IMR-90 (cell line): Measurements from ENCODE around the gene PHACTR3. TPM values are rescaled to one million over a fixed set of nuclear protein-coding genes. Genes with fewer than 3 reads are reported as not detected.

ENCODE experiments used
- ATAC-seq: fragments of 200-7000 bp; cut with Tn5 transposase; 2 replicates; pipeline ENCODE4 v1.9.1; 2020; ENCODE audit warnings: low read depth, mild to moderate bottlenecking, moderate library complexity
- BruUV-seq: library from RNA; stranded (reverse); fragments of 400-500 nt; replicated peaks from 2 replicates; lab custom pipeline; 2021; lab: Mats Ljungman, UMichigan
- CTCF ChIA-PET: fragments of 300-600 bp; formaldehyde crosslinking; extraction: SDS; loops from one replicate; lab custom pipeline; 2021; ENCODE audit warnings: antibody characterized with exemption; lab: Yijun Ruan, JAX
- POLR2A ChIA-PET: fragments of 300-600 bp; sonication (Branson Sonifier 250); formaldehyde crosslinking; loops from one replicate; lab custom pipeline; 2022; ENCODE audit warnings: antibody characterized with exemption; ENCODE audit not compliant: unreplicated experiment; lab: Charles Lee
- DNase-seq: peaks from one replicate; pipeline ENCODE4 v3.0.0; 2013
- H2AFZ ChIP-seq: replicated peaks from 2 replicates; pipeline ENCODE3; 2013; ENCODE audit warnings: low read length, mild to moderate bottlenecking; ENCODE audit not compliant: poor library complexity
- H2AK5ac ChIP-seq: 2 replicates; pipeline ENCODE4 v1.6.1; 2013; ENCODE audit warnings: low read depth, low read length, inconsistent platforms
- H2AK9ac ChIP-seq: replicated peaks from 2 replicates; pipeline ENCODE3; 2013; ENCODE audit warnings: mild to moderate bottlenecking, low read depth, low read length, moderate library complexity; ENCODE audit not compliant: poor library complexity
- H2BK120ac ChIP-seq: 2 replicates; pipeline ENCODE4 v1.6.1; 2013; ENCODE audit warnings: low read depth, low read length, inconsistent platforms
- H2BK15ac ChIP-seq: 3 replicates; pipeline ENCODE4 v1.6.1; 2013; ENCODE audit warnings: low read depth, low read length, inconsistent platforms
- H2BK20ac ChIP-seq: 2 replicates; pipeline ENCODE4 v1.6.1; 2013; ENCODE audit warnings: low read depth, mild to moderate bottlenecking, inconsistent platforms, low read length, moderate library complexity
- H2BK5ac ChIP-seq: 2 replicates; pipeline ENCODE4 v1.6.1; 2013; ENCODE audit warnings: mild to moderate bottlenecking, low read depth, low read length, inconsistent platforms; ENCODE audit not compliant: poor library complexity, severe bottlenecking
- H3K14ac ChIP-seq: replicated peaks from 2 replicates; pipeline ENCODE4 v1.6.1; 2013; ENCODE audit warnings: low read depth, low read length, inconsistent platforms
- H3K18ac ChIP-seq: 2 replicates; pipeline ENCODE4 v1.6.1; 2013; ENCODE audit warnings: low read depth, low read length, control low read depth
- H3K23ac ChIP-seq: 2 replicates; pipeline ENCODE4 v1.6.1; 2013; ENCODE audit warnings: low read depth, low read length, inconsistent platforms
- H3K27ac ChIP-seq: 2 replicates; pipeline ENCODE4 v1.5.1; 2013; ENCODE audit warnings: mild to moderate bottlenecking, control low read depth, low read length; ENCODE audit not compliant: insufficient read depth
- H3K27me3 ChIP-seq: 2 replicates; pipeline ENCODE4 v1.6.1; 2013; ENCODE audit warnings: low read length; ENCODE audit not compliant: control insufficient read depth, insufficient read depth
- H3K36me3 ChIP-seq: 2 replicates; pipeline ENCODE4 v1.6.1; 2013; ENCODE audit warnings: low read length, mixed read lengths; ENCODE audit not compliant: control insufficient read depth, insufficient read depth
- H3K4ac ChIP-seq: 2 replicates; pipeline ENCODE4 v1.6.1; 2013; ENCODE audit warnings: low read depth, low read length, inconsistent platforms
- H3K4me1 ChIP-seq: 2 replicates; pipeline ENCODE4 v1.6.1; 2013; ENCODE audit warnings: low read length, mixed read lengths; ENCODE audit not compliant: control insufficient read depth, insufficient read depth
- H3K4me2 ChIP-seq: 2 replicates; pipeline ENCODE4 v1.6.1; 2013; ENCODE audit warnings: low read depth, mild to moderate bottlenecking, control low read depth, low read length, moderate library complexity
- H3K4me3 ChIP-seq: 2 replicates; pipeline ENCODE4 v1.5.1; 2013; ENCODE audit warnings: low read depth, mild to moderate bottlenecking, control low read depth, low read length, moderate library complexity; ENCODE audit not compliant: insufficient read depth
- H3K56ac ChIP-seq: 2 replicates; pipeline ENCODE4 v1.6.1; 2013; ENCODE audit warnings: low read length, inconsistent platforms; ENCODE audit not compliant: insufficient read depth; ENCODE audit errors: extremely low read depth
- H3K79me1 ChIP-seq, 2 experiments: 2 replicates each; pipeline ENCODE4 v1.6.1; 2013; ENCODE audit warnings: low read length in 2 of 2, inconsistent platforms in 1 of 2, low read depth in 1 of 2
- H3K9ac ChIP-seq: 2 replicates; pipeline ENCODE4 v1.6.1; 2013; ENCODE audit warnings: low read depth, low read length, control low read depth
- H3K9me1 ChIP-seq: 2 replicates; pipeline ENCODE4 v1.6.1; 2013; ENCODE audit warnings: low read length, inconsistent platforms; ENCODE audit not compliant: insufficient read depth
- H3K9me3 ChIP-seq: 2 replicates; pipeline ENCODE4 v1.6.1; 2013; ENCODE audit warnings: low read length; ENCODE audit not compliant: control insufficient read depth, insufficient read depth
- H4K20me1 ChIP-seq: 2 replicates; pipeline ENCODE4 v1.6.1; 2013; ENCODE audit warnings: low read length, inconsistent platforms; ENCODE audit not compliant: insufficient read depth
- H4K5ac ChIP-seq: 2 replicates; pipeline ENCODE4 v1.6.1; 2013; ENCODE audit warnings: mild to moderate bottlenecking, low read depth, low read length, control low read depth
- H4K8ac ChIP-seq, 2 experiments: 2 replicates each; pipeline ENCODE4 v1.6.1; 2013; ENCODE audit warnings: low read depth in 2 of 2, low read length in 2 of 2, control low read depth in 1 of 2, inconsistent platforms in 1 of 2
- H4K91ac ChIP-seq: 2 replicates; pipeline ENCODE4 v1.6.1; 2013; ENCODE audit warnings: low read depth, low read length, inconsistent platforms; ENCODE audit not compliant: insufficient read depth
- BHLHE40 ChIP-seq: fragments of 150-350 bp; IDR thresholded peaks from 2 replicates; pipeline ENCODE4 v1.6.1; 2016; ENCODE audit warnings: mild to moderate bottlenecking, low read depth, low read length
- CEBPB ChIP-seq: IDR thresholded peaks from 2 replicates; pipeline ENCODE4 v1.6.1; 2012; ENCODE audit warnings: low read depth, low read length, improper control_type of control experiment
- CHD1 ChIP-seq: IDR thresholded peaks from 2 replicates; pipeline ENCODE4 v1.6.1; 2012; ENCODE audit warnings: low read depth, low read length, improper control_type of control experiment
- CTCF ChIP-seq: conservative IDR thresholded peaks from 2 replicates; pipeline ENCODE4 v1.5.1; 2012; ENCODE audit warnings: mild to moderate bottlenecking, low read depth, low read length, improper control_type of control experiment
- ELK1 ChIP-seq: fragments of 150-350 bp; IDR thresholded peaks from 2 replicates; pipeline ENCODE4 v1.6.1; 2016; ENCODE audit warnings: low read depth, mild to moderate bottlenecking, low read length, moderate library complexity, borderline replicate concordance
- FOS ChIP-seq: fragments of 150-350 bp; IDR thresholded peaks from 2 replicates; pipeline ENCODE4 v1.6.1; 2016; ENCODE audit warnings: low read depth, low read length
- MAFK ChIP-seq: IDR thresholded peaks from 2 replicates; pipeline ENCODE4 v1.6.1; 2012; ENCODE audit warnings: low read depth, low read length, improper control_type of control experiment
- MAZ ChIP-seq: IDR thresholded peaks from 2 replicates; pipeline ENCODE4 v1.6.1; 2012; ENCODE audit warnings: low read depth, mild to moderate bottlenecking, low read length, improper control_type of control experiment, moderate library complexity, borderline replicate concordance
- MXI1 ChIP-seq: IDR thresholded peaks from 2 replicates; pipeline ENCODE4 v1.6.1; 2012; ENCODE audit warnings: low read depth, mild to moderate bottlenecking, low read length, moderate library complexity, borderline replicate concordance
- NFE2L2 ChIP-seq: fragments of 150-350 bp; IDR thresholded peaks from 2 replicates; pipeline ENCODE4 v1.6.1; 2016; ENCODE audit warnings: low read depth, mild to moderate bottlenecking, low read length
- POLR2A ChIP-seq: IDR thresholded peaks from 2 replicates; pipeline ENCODE4 v1.6.1; 2012; ENCODE audit warnings: mild to moderate bottlenecking, low read depth, low read length
- RAD21 ChIP-seq: IDR thresholded peaks from 2 replicates; pipeline ENCODE4 v1.6.1; 2012; ENCODE audit warnings: low read length, improper control_type of control experiment
- RCOR1 ChIP-seq: IDR thresholded peaks from 2 replicates; pipeline ENCODE4 v1.6.1; 2012; ENCODE audit warnings: mild to moderate bottlenecking, low read length, improper control_type of control experiment; ENCODE audit not compliant: insufficient replicate concordance
- RFX5 ChIP-seq: IDR thresholded peaks from 2 replicates; pipeline ENCODE4 v1.8.0; 2012; ENCODE audit warnings: low read depth, mild to moderate bottlenecking, low read length, moderate library complexity
- SMC3 ChIP-seq: fragments of 150-350 bp; IDR thresholded peaks from 2 replicates; pipeline ENCODE4 v1.6.1; 2016; ENCODE audit warnings: low read depth, mild to moderate bottlenecking, antibody characterized with exemption, low read length, moderate library complexity
- USF2 ChIP-seq: fragments of 150-350 bp; IDR thresholded peaks from 2 replicates; pipeline ENCODE4 v1.6.1; 2017; ENCODE audit warnings: mild to moderate bottlenecking, antibody characterized with exemption, low read length, low read depth
- WGBS, 2 experiments: methylation state at CpG; one replicate each; pipeline versions ENCODE4 v1.1.5 to v1.1.7; 2013; ENCODE audit warnings: missing lambda C conversion rate in 2 of 2; ENCODE audit not compliant: insufficient read length in 1 of 2; ENCODE audit errors: extremely low coverage in 2 of 2; 5-methylcytosine and 5-hydroxymethylcytosine counted together
- dilution Hi-C: fragments of 300-500 bp; cut with HindIII; formaldehyde crosslinking; loops from one replicate; pipeline ENCODE4 v1.14.3; 2018; ENCODE audit warnings: low sequenced_read_pairs; ENCODE audit not compliant: unreplicated experiment
- in situ Hi-C: fragments of 300-500 bp; cut with MboI; formaldehyde crosslinking; loops from 3 replicates; pipeline ENCODE4 v1.14.3; 2019; ENCODE audit warnings: low sequenced_read_pairs, inconsistent platforms, mixed read lengths
- intact Hi-C: fragments of 100-400 bp; cut with micrococcal nuclease; formaldehyde crosslinking; loops from 2 replicates; pipeline ENCODE4 v1.10.0; 2022
- polyA plus RNA-seq, 3 experiments: library from polyadenylated mRNA; depleted of rRNA; stranded (reverse); fragments of >200 nt; gene quantifications; 2 replicates each; pipeline ENCODE4 v1.2.3, GENCODE V29; 2012; ENCODE audit warnings: low replicate concordance in 1 of 3
- total RNA-seq: library from RNA; depleted of rRNA; stranded (reverse); fragments of >200 nt; gene quantifications from 2 replicates; pipeline ENCODE4 v1.2.3, GENCODE V29; 2012

Gene PHACTR3
- total and polyA plus RNA-seq, 2 of the 4 experiments (the other 2 are of a cell fraction): not detected

GRCh38 chr20:59667131-59667530 is 62.8 kb downstream of the PHACTR3 start:
- Histone ChIP-seq H3K9me1 (no peaks in the 10 kb centered on the region), H3K79me1 (no peaks in the 10 kb centered on the region), H4K5ac (no peak overlapping the region), H3K4me1 (no peaks in the 10 kb centered on the region), H3K4me2 (no peak overlapping the region), H2BK5ac (no peak overlapping the region), H4K8ac (no peak overlapping the region), H2AK9ac (no peak overlapping the region), H3K4me3 (no peak overlapping the region), H3K9me3 (peaks cover 54% of the 10 kb centered on the region), H3K9ac (no peak overlapping the region), H2BK20ac (no peak overlapping the region), H2AK5ac (no peak overlapping the region), H3K14ac (no peak overlapping the region), H3K27me3 (no peaks in the 10 kb centered on the region), H3K36me3 (no peaks in the 10 kb centered on the region), H4K20me1 (no peaks in the 10 kb centered on the region), H3K18ac (no peak overlapping the region), H2BK120ac (no peak overlapping the region), H3K4ac (no peak overlapping the region), H4K91ac (no peak overlapping the region), H2AFZ (no peak overlapping the region), H2BK15ac (no peak overlapping the region), H3K56ac (no peak overlapping the region), H3K23ac (no peak overlapping the region), H3K27ac (no peak overlapping the region)
- dilution Hi-C loops (no loop called here), intact Hi-C loops (no loop called here), in situ Hi-C loops (no loop called here)
- WGBS, 2 experiments: no CpG with 5 or more reads among the region's 3 CpGs
- TF ChIP-seq FOS: no peak
- TF ChIP-seq CTCF: no peak
- no peak for TF ChIP-seq RFX5
- no peak for TF ChIP-seq MAZ
- no peak for TF ChIP-seq CHD1
- no peak for TF ChIP-seq SMC3
- TF ChIP-seq ELK1: no peak
- TF ChIP-seq USF2: no peak
- TF ChIP-seq RAD21: no peak
- no peak for TF ChIP-seq MAFK
- no peak for TF ChIP-seq MXI1
- TF ChIP-seq RCOR1: no peak
- TF ChIP-seq POLR2A: no peak
- no peak for TF ChIP-seq BHLHE40
- no peak for TF ChIP-seq NFE2L2
- TF ChIP-seq CEBPB: no peak
- ATAC-seq (no peak), DNase-seq (no peak)
- BruUV-seq: no TSS peak
- ChIA-PET CTCF (no interaction called here), POLR2A (no interaction called here)
